RWPE1 (cell line): ENCODE data around the gene ROR1.

Source experiments
- CTCF ChIA-PET: fragments of 350-600 bp; sonication (Branson Sonifier 250); formaldehyde crosslinking; extraction: SDS; loops from one replicate; lab custom pipeline; 2021; lab: Yijun Ruan, JAX
- POLR2A ChIA-PET: fragments of 400-600 bp; formaldehyde crosslinking; extraction: SDS; loops from one replicate; lab custom pipeline; 2020; ENCODE audit warnings: antibody characterized with exemption; ENCODE audit not compliant: low non-redundant PET; lab: Yijun Ruan, JAX
- DNase-seq: peaks from one replicate; pipeline ENCODE4 v3.0.0; 2012; ENCODE audit warnings: low spot score
- H3K27ac ChIP-seq: fragments of 450-650 bp; 2 replicates; pipeline ENCODE4 v1.5.1; 2017
- CTCF ChIP-seq: fragments of 450-650 bp; conservative IDR thresholded peaks from 2 replicates; pipeline ENCODE4 v1.5.1; 2017; ENCODE audit warnings: low read depth, mild to moderate bottlenecking

Gene ROR1

DNA sequence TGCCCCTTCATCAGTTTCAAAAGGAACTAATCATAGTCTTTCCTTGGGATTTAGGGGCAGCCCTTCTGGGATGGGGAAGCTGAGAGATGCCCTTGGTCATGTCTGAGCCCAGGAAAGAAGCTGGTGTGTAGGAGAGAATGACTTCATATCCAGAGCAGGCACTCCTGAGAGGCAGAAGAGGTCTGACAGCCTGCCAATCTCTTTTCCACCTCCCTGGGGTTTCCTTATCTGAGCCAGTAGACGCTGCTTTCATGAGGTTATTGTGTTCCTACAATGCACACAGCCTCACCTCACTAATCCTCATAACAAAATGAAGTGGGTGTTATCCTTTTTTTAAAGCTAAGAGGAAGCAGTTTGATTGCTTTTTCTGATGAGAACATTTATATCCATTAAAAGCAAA, 14.1 kb downstream of the ROR1 start:
- H3K27ac ChIP-seq = no peak overlapping the region
- DNase-seq = no peak
- CTCF ChIA-PET = no interaction called here
- no peak for TF ChIP-seq CTCF
- POLR2A ChIA-PET = no interaction called here

- ChIA-PET POLR2A (no interaction called here), CTCF (interaction anchor here (0.5 kb wide), 1 partner anchor 98 kb away, joined by 4 read pairs; no protein-coding TSS in a partner anchor)
- H3K27ac ChIP-seq = no peak overlapping the region
- TF ChIP-seq CTCF = no peak
- no peak for DNase-seq
These were observed 16.2 kb downstream of the ROR1 start for GRCh38 chr1:63789856-63790605.

DNA sequence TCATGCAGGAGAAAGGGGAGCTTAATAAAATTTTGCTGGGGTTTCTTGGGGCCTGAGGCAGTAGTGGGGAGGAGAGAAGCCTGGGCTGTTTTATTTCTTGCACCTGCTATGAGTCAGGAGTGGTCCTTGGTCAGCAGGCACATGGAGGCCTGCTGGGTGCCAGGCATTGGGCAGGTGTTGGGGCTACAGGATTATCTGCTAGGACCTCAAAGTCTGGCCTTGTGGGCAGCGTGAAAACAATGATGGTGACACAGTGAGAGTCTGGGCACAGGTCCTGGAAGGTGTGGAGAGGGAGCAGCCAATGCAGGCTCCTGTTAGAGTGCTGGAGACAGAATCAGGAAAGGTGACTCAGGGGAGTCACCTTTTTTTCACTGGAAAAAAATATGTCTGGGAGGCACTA, 17.2 kb downstream of the ROR1 start:
- CTCF ChIA-PET = no interaction called here
- no peak for TF ChIP-seq CTCF
- no peak for DNase-seq
- POLR2A ChIA-PET = no interaction called here
- no peak overlapping the region for H3K27ac ChIP-seq

GRCh38 chr1:63792152-63792551, 18.3 kb downstream of the ROR1 start:
- POLR2A ChIA-PET = no interaction called here
- no peak for TF ChIP-seq CTCF
- CTCF ChIA-PET = no interaction called here
- no peak overlapping the region for H3K27ac ChIP-seq
- no peak for DNase-seq

- TF ChIP-seq CTCF = no peak
- no peak overlapping the region for H3K27ac ChIP-seq
- ChIA-PET CTCF (interaction anchor here (0.6 kb wide), 1 partner anchor 124 kb away, joined by 3 read pairs; no protein-coding TSS in a partner anchor), POLR2A (no interaction called here)
- DNase-seq = no peak
These were observed 20.0 kb downstream of the ROR1 start for GRCh38 chr1:63793741-63794240.

- no peak for TF ChIP-seq CTCF
- ChIA-PET POLR2A (no interaction called here), CTCF (interaction anchor here (0.6 kb wide), 1 partner anchor 124 kb away, joined by 3 read pairs; no protein-coding TSS in a partner anchor)
- no peak for DNase-seq
- H3K27ac ChIP-seq = no peak overlapping the region
These were observed 20.5 kb downstream of the ROR1 start for GRCh38 chr1:63794354-63794753.
